ENCODE results near the gene GNAZ. TPM values are rescaled to one million over a fixed set of nuclear protein-coding genes. Genes with fewer than 3 reads are reported as not detected.
A peak's percentile ranks its signal among the peaks of the same experiment; 100 is the strongest.

GNAZ gene
- total and polyA plus RNA-seq, 11 donors: 1.1 to 13.9 (median 2.5) TPM

DNA sequence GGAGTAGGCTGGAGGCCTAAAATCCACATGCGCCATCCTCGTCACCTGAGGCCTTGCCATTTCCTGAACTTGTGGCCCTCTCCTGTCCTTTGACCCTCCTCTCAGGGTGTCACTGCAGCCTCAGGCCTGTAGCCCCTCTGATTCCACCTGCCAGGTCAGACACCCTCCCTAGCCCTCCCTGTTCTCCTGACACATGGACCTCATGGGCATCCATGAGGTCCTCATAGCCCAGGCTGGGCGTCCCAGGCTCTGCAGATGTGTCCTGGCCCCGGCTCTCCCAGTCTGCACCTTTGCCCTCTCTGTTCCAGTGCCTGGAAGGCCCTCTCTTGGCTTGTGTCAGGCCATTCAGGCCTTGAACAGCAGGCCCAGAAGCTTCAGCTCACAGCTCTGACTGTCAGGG, 90.7 kb downstream of the GNAZ start:
- Histone ChIP-seq H3K4me1 (no peaks in the 10 kb centered on the region), H3K4me3 (no peak overlapping the region), H3K36me3 (no peaks in the 10 kb centered on the region), H3K27me3 (no peaks in the 10 kb centered on the region), H3K9me3 (no peaks in the 10 kb centered on the region), H3K27ac (no peak overlapping the region)
- WGBS, 4 donors: 95 to 97% (median 96%) methylated on average over 4 of the region's 4 CpGs
- ATAC-seq (no peak), DNase-seq (no peak)
- TF ChIP-seq, protein P1, sequence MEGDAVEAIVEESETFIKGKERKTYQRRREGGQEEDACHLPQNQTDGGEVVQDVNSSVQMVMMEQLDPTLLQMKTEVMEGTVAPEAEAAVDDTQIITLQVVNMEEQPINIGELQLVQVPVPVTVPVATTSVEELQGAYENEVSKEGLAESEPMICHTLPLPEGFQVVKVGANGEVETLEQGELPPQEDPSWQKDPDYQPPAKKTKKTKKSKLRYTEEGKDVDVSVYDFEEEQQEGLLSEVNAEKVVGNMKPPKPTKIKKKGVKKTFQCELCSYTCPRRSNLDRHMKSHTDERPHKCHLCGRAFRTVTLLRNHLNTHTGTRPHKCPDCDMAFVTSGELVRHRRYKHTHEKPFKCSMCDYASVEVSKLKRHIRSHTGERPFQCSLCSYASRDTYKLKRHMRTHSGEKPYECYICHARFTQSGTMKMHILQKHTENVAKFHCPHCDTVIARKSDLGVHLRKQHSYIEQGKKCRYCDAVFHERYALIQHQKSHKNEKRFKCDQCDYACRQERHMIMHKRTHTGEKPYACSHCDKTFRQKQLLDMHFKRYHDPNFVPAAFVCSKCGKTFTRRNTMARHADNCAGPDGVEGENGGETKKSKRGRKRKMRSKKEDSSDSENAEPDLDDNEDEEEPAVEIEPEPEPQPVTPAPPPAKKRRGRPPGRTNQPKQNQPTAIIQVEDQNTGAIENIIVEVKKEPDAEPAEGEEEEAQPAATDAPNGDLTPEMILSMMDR (IDR thresholded peaks at IDR 0.05): no peak
- TF ChIP-seq POLR2A (IDR thresholded peaks at IDR 0.05): no peak
- intact Hi-C loops (cut with DNase I): no loop called here

DNA sequence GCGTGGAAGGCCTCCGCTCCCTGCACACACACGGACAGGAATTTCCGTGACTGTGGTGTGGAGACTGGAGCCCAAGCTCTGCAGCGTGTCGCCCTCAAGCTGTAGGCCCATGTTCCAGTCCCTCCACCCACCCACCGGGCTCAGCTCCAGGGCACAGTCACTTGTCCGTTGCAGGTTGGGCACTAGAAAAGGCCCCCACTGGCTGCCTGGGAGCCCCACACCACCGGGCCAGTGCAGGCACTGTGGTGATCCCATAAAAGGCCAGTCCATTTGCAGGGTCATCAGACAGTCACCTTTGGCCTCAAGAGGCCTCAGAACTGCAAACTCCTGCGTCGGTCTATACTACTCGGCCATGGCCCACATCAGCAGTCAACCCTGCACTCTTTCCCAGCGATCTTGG, 91.3 kb downstream of the GNAZ start:
- DNase-seq (no peak), ATAC-seq (no peak)
- Histone ChIP-seq H3K27me3 (no peaks in the 10 kb centered on the region), H3K4me3 (no peak overlapping the region), H3K36me3 (no peaks in the 10 kb centered on the region), H3K27ac (no peak overlapping the region), H3K9me3 (no peaks in the 10 kb centered on the region), H3K4me1 (no peaks in the 10 kb centered on the region)
- WGBS, 4 donors: 84 to 94% (median 93%) methylated on average over 4 to 13 of the region's 13 CpGs
- intact Hi-C loops (cut with DNase I): no loop called here
- TF ChIP-seq, protein P1 (IDR thresholded peaks at IDR 0.05): no peak
- TF ChIP-seq POLR2A (IDR thresholded peaks at IDR 0.05): no peak

DNA sequence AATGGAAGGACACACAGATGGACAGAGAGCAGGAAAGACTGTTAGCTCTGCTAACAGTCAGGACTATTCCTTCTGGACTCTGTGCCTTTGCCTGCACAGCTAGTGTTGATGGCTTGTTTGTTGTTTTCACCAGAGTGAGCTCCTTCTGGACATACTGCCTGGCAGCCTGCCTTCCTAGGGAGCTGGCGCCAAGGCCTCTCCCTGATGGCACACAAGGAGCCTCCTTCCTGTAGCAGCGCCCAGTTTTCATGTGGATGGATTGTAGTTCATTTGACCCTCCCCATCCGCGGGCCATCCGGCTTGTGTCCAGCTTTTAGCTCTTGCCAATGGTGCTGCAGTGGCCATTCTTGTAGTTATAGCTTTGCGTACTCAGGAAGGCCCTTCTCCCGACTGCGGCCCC, 93.3 kb downstream of the GNAZ start:
- H3K27me3 ChIP-seq: no peaks in the 10 kb centered on the region
- ATAC-seq (no peak), DNase-seq (peak in 1 of 5 donors; percentile 41)
- no peaks in the 10 kb centered on the region for H3K9me3 ChIP-seq
- no peak for TF ChIP-seq POLR2A (IDR thresholded peaks at IDR 0.05)
- no peak overlapping the region for H3K4me3 ChIP-seq
- 54 to 84% (median 80%) methylated on average over 2 to 8 of the region's 8 CpGs for WGBS, 4 donors
- peak overlapping the region in 1 of 12 donors; percentile 24 for H3K27ac ChIP-seq
- no peaks in the 10 kb centered on the region for H3K36me3 ChIP-seq
- intact Hi-C loops (cut with DNase I): no loop called here
- no peaks in the 10 kb centered on the region for H3K4me1 ChIP-seq

DNA sequence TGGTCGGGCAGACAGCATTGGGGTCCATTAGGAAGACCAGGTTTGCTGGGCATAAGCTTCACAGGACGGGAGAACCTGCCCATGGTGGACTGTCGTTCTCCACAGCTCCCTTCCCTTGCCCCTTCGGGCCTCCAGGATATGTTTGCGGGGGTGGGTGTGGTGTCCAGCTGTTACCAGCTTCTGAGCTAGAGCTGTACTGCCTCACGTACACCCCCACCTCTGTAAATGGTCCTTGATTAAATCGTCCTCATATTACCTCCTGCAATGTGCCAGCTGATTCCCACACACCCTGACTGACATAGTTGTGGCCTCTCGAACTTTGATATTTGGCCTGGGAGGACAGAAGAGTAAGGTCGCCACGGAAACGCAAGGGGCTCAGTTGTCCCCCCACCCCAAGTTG, 93.8 kb downstream of the GNAZ start:
- intact Hi-C loops (cut with DNase I): no loop called here
- WGBS, 4 donors: 68 to 88% (median 84%) methylated on average over 10 to 11 of the region's 11 CpGs
- DNase-seq (peak in 1 of 5 donors; percentile 12), ATAC-seq (no peak)
- Histone ChIP-seq H3K4me3 (no peak overlapping the region), H3K36me3 (no peaks in the 10 kb centered on the region), H3K27me3 (no peaks in the 10 kb centered on the region), H3K4me1 (no peaks in the 10 kb centered on the region), H3K9me3 (no peaks in the 10 kb centered on the region), H3K27ac (peak overlapping the region in 1 of 12 donors; percentile 24)
- no peak for TF ChIP-seq POLR2A (IDR thresholded peaks at IDR 0.05)
- TF ChIP-seq, protein P1 (IDR thresholded peaks at IDR 0.05): no peak
